ENCODE results near the gene TSSK6.

TSSK6 gene

DNA sequence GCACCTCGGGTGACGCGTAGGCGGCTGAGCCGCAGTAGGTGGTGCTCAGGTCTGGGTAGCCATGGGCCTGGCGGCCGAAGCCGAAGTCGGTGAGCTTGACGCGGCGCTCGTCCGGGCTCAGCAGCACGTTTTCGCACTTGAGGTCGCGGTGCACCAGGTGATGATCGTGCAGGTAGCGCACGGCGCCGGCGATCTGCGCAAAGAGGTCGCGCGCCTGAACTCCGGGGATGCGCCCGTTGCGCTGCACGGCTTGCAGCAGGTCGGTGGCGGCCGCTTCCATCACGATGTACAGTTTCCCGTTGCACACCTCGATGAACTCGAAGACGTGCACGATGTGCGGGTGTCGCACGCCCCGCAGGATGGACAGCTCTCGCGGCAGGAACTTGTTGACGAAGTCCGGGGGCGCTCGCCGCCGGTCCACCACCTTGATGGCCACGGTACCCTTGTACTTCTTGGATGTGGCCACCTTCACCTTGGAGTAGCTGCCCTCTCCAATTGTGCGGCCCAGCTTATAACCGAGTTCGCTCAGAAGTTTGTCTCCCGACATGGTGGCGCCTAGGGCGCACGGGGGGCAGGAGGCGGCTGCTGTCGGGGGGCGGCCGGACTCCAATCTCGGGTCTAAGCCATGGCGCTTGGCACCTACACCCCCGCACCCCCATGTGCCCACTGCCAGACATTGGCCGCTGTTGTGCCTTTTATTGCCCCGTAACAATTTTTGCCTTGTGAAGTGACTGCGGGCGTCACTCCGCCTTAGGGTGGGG, at the start of gene TSSK6:
Gene TSSK6 (minus strand): TSS at position 668 of the 761 bp plus-strand sequence. CDS start 121 bp downstream, at position 547.
- in situ Hi-C loops (cut with HindIII; ENCODE audit: low pct_unique_long_range_greater_than_20kb, low sequenced_read_pairs), result no loop called here
- no peak for DNase-seq (ENCODE audit: low read depth in 1 of 2, low spot score in 1 of 2)
- TF ChIP-seq JUND (IDR thresholded peaks at IDR 0.05; ENCODE audit: low read depth), result no peak

GRCh38 chr19:19563348-19563848, 48.0 kb upstream of the TSSK6 start:
- in situ Hi-C loops (cut with HindIII; ENCODE audit: low pct_unique_long_range_greater_than_20kb, low sequenced_read_pairs), result no loop called here
- DNase-seq (ENCODE audit: low read depth in 1 of 2, low spot score in 1 of 2), result no peak
- TF ChIP-seq JUND (IDR thresholded peaks at IDR 0.05; ENCODE audit: low read depth), result no peak

GRCh38 chr19:19562665-19563347, 47.5 kb upstream of the TSSK6 start:
- TF ChIP-seq JUND (IDR thresholded peaks at IDR 0.05; ENCODE audit: low read depth), result no peak
- in situ Hi-C loops (cut with HindIII; ENCODE audit: low pct_unique_long_range_greater_than_20kb, low sequenced_read_pairs), result no loop called here
- no peak for DNase-seq (ENCODE audit: low read depth in 1 of 2, low spot score in 1 of 2)

GRCh38 chr19:19561946-19562664, 46.8 kb upstream of the TSSK6 start:
- TF ChIP-seq JUND (IDR thresholded peaks at IDR 0.05; ENCODE audit: low read depth), result no peak
- no peak for DNase-seq (ENCODE audit: low read depth in 1 of 2, low spot score in 1 of 2)
- in situ Hi-C loops (cut with HindIII; ENCODE audit: low pct_unique_long_range_greater_than_20kb, low sequenced_read_pairs), result no loop called here

DNA sequence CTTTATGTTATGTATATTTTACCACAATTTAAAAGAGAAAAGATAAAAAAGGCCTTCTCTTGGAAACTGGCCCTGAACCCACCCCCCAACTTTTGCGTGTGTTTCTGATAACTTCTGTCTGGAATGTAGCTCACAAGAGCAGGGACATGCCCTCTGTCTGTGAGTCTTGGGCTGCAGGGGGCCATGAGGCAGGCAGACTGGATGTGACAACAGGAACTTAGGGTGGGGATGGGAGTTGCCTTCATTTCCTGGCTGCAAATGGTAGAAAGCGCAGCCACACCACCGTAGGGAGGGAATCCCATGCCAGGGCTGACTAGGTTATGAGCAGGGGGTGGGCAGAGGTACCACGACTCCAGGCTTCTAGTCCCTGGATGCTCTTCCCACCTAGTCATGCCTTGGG, 44.6 kb upstream of the TSSK6 start:
- no peak for DNase-seq (ENCODE audit: low read depth in 1 of 2, low spot score in 1 of 2)
- TF ChIP-seq JUND (IDR thresholded peaks at IDR 0.05; ENCODE audit: low read depth), result no peak
- in situ Hi-C loops (cut with HindIII; ENCODE audit: low pct_unique_long_range_greater_than_20kb, low sequenced_read_pairs), result no loop called here

DNA sequence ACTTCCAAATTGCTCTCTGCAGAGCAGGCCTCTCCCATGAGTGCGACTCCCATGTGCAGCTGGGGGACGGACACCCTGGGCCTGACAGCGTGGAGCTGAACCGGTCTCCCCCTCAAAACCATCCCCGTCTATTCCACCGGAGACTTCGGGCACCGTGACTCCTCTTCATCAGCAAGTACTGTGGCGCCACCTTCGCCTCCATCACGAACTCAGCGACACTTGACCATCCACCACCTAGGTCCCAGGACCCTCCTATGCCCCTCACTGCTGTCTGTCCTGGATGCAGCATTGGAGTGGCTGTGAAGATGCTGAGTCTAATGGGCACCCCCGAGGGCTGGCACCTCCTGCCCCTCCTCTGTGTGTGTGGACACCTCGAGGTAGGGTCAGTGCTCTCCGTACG, 43.3 kb upstream of the TSSK6 start:
- in situ Hi-C loops (cut with HindIII; ENCODE audit: low pct_unique_long_range_greater_than_20kb, low sequenced_read_pairs), result no loop called here
- TF ChIP-seq JUND (IDR thresholded peaks at IDR 0.05; ENCODE audit: low read depth), result no peak
- DNase-seq (ENCODE audit: low read depth in 1 of 2, low spot score in 1 of 2), result no peak

DNA sequence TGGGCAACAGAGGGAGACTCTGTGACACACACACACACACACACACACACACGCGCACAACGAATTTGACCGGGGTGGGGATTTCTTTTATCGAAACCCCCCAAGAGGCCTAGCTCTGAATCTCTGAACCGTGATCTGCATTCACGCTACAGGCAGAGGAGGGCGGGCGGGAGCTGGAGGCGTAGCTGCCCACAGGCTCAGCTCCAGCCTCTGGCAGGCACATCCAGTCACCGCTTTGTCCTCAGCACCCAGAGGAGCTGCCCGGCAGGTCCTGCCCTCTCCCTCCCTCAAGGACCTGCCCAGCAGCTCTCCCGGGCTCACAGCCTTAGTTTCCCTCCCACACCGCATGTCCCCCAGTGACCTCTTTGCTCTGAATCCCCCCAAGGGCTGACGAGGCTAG, 42.7 kb upstream of the TSSK6 start:
- in situ Hi-C loops (cut with HindIII; ENCODE audit: low pct_unique_long_range_greater_than_20kb, low sequenced_read_pairs), result no loop called here
- DNase-seq (ENCODE audit: low read depth in 1 of 2, low spot score in 1 of 2), result no peak
- TF ChIP-seq JUND (IDR thresholded peaks at IDR 0.05; ENCODE audit: low read depth), result no peak

GRCh38 chr19:19554074-19555023, 39.0 kb upstream of the TSSK6 start:
- in situ Hi-C loops (cut with HindIII; ENCODE audit: low pct_unique_long_range_greater_than_20kb, low sequenced_read_pairs), result no loop called here
- DNase-seq (ENCODE audit: low read depth in 1 of 2, low spot score in 1 of 2), result peak in 1 of 2 experiments; percentile 51

GRCh38 chr19:19553670-19554069, 38.3 kb upstream of the TSSK6 start:
- TF ChIP-seq JUND (IDR thresholded peaks at IDR 0.05; ENCODE audit: low read depth), result no peak
- in situ Hi-C loops (cut with HindIII; ENCODE audit: low pct_unique_long_range_greater_than_20kb, low sequenced_read_pairs), result no loop called here

More at GRCh38 chr19:19554074-19555023, 39.0 kb upstream of the TSSK6 start:
- no peak for TF ChIP-seq JUND (IDR thresholded peaks at IDR 0.05; ENCODE audit: low read depth)

DNA sequence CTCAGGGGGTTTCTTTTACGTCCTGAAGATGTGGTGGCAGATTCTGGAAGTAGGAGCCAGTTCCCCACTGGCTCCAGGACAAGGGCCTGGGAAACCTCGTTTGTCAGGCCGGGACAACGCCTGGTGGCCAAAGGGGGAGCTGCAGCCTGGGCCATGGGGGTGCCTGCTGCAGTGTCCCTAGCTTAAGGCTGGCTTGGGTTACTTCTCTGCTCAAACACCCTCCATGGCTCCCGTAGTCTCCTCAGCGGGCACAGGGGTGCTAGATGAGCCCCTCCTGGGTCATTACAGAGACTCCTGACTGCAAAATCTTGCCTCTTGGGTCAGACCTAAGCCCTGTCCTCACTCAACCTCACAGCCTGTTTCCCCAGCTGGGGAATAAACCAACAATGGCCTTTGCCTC, 37.5 kb upstream of the TSSK6 start:
- in situ Hi-C loops (cut with HindIII; ENCODE audit: low pct_unique_long_range_greater_than_20kb, low sequenced_read_pairs), result no loop called here

More at GRCh38 chr19:19553670-19554069, 38.3 kb upstream of the TSSK6 start:
- no peak for DNase-seq (ENCODE audit: low read depth in 1 of 2, low spot score in 1 of 2)

DNA sequence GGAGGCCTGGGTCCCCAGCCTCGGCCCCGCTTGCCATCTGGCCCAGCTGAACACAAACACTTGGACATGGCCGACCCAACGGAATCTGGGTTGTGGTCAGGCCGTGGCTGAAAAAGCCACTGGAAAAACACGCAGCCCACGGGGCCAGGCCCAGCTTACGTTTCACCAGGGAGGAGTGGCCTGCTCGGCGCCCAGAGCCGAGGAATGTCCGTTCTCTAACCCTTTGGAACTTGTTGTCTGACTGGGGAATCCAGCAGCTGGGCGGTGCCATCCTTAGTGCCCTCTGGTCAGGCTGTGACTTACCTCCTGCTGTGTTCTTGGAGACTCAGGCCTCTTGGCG, 36.5 kb upstream of the TSSK6 start:
- no peak for TF ChIP-seq JUND (IDR thresholded peaks at IDR 0.05; ENCODE audit: low read depth)
- in situ Hi-C loops (cut with HindIII; ENCODE audit: low pct_unique_long_range_greater_than_20kb, low sequenced_read_pairs), result no loop called here
- peak in 1 of 2 experiments; percentile 47 for DNase-seq (ENCODE audit: low read depth in 1 of 2, low spot score in 1 of 2)

More for the DNA sequence above, 37.5 kb upstream of the TSSK6 start:
- no peak for TF ChIP-seq JUND (IDR thresholded peaks at IDR 0.05; ENCODE audit: low read depth)
- peak; percentile 61 to 66 for DNase-seq (ENCODE audit: low read depth in 1 of 2, low spot score in 1 of 2)

Data from T47D (cell line).